Keratinocyte (primary cell): ENCODE results near the gene CNOT6.

Source experiments
- CTCF ChIP-seq, 3 experiments: IDR thresholded peaks in 1 of 3; conservative IDR thresholded peaks in 1 of 3; optimal IDR thresholded peaks in 1 of 3; 2 replicates in 2 of 3; 3 replicates in 1 of 3; pipeline versions ENCODE3 to v1.5.1; 2011; ENCODE audit warnings: low read length in 3 of 3, mild to moderate bottlenecking in 3 of 3, moderate library complexity in 2 of 3, control low read depth in 1 of 3, inconsistent platforms in 1 of 3; ENCODE audit not compliant: insufficient read depth in 2 of 3; ENCODE audit errors: extremely low read depth in 1 of 3
- EZH2 ChIP-seq: IDR thresholded peaks from one replicate; pipeline ENCODE4 v1.6.1; 2012; ENCODE audit warnings: inconsistent platforms, mild to moderate bottlenecking, low read length, moderate library complexity

- TF ChIP-seq CTCF (optimal IDR thresholded peaks at IDR 0.05 in 1 of 3, IDR thresholded peaks at IDR 0.05 in 1 of 3, conservative IDR thresholded peaks at IDR 0.05 in 1 of 3; ENCODE audit: extremely low read depth in 1 of 3, insufficient read depth in 2 of 3, low read length in 3 of 3) (no peak), EZH2 (peak; percentile 66)
Measured at GRCh38 chr5:180590543-180591310, 96.5 kb downstream of the CNOT6 start.
